Activated CD8-positive, alpha-beta T cell treated with anti-CD3 and anti-CD28 coated beads for 36 hours (primary cell): ENCODE data around the gene MAP2. TPM values are rescaled to one million over a fixed set of nuclear protein-coding genes. Genes with fewer than 3 reads are reported as not detected.
"Not testable (repeated sequence)": the region's sequence is repeated elsewhere in the genome, so short reads cannot be mapped to it uniquely, and the experiment has no call there.

ENCODE experiments used
- ATAC-seq: fragments of 200-7000 bp; cut with Tn5 transposase; one replicate; pipeline ENCODE4 v1.10.0; 2021; ENCODE audit warnings: mild to moderate bottlenecking, moderate library complexity
- CTCF ChIA-PET: fragments of 350-600 bp; sonication (Branson Sonifier 250); formaldehyde crosslinking; loops from one replicate; lab custom pipeline; 2021; ENCODE audit warnings: antibody characterized with exemption; lab: Charles Lee
- POLR2A ChIA-PET: fragments of 350-600 bp; sonication (Branson Sonifier 250); formaldehyde crosslinking; loops from one replicate; lab custom pipeline; 2021; ENCODE audit warnings: antibody characterized with exemption; lab: Charles Lee
- DNase-seq: peaks from one replicate; pipeline ENCODE4 v3.0.0-alpha.2; 2020
- H3K27ac Mint-ChIP-seq: one replicate; pipeline ENCODE4 v1.8.0; 2021; ENCODE audit warnings: mild to moderate bottlenecking, mixed read lengths
- H3K27me3 Mint-ChIP-seq: one replicate; pipeline ENCODE4 v1.8.0; 2021; ENCODE audit warnings: mixed read lengths
- H3K36me3 Mint-ChIP-seq: one replicate; pipeline ENCODE4 v1.8.0; 2021; ENCODE audit warnings: low read depth, mixed read lengths
- H3K4me1 Mint-ChIP-seq: one replicate; pipeline ENCODE4 v1.8.0; 2021; ENCODE audit warnings: low read depth, mixed read lengths
- H3K4me3 Mint-ChIP-seq: one replicate; pipeline ENCODE4 v1.8.0; 2021; ENCODE audit warnings: mild to moderate bottlenecking, moderate library complexity, mixed read lengths
- H3K9me3 Mint-ChIP-seq: one replicate; pipeline ENCODE4 v1.8.0; 2021; ENCODE audit warnings: mixed read lengths
- intact Hi-C: fragments of 100-400 bp; cut with micrococcal nuclease; formaldehyde crosslinking; loops from one replicate; pipeline ENCODE4 v1.10.0; 2022
- total RNA-seq, 2 experiments: library from RNA; stranded (reverse); gene quantifications; one replicate each; pipeline ENCODE4 v1.2.3, GENCODE V29; 2021
- TF ChIP-seq, protein P1 (sequence below): fragments of 200-600 bp; IDR thresholded peaks from one replicate; pipeline ENCODE4 v1.8.0; 2022; ENCODE audit warnings: antibody characterized with exemption, mild to moderate bottlenecking

The MAP2 gene
- total RNA-seq, 2 experiments from 2014 or later = not detected

DNA sequence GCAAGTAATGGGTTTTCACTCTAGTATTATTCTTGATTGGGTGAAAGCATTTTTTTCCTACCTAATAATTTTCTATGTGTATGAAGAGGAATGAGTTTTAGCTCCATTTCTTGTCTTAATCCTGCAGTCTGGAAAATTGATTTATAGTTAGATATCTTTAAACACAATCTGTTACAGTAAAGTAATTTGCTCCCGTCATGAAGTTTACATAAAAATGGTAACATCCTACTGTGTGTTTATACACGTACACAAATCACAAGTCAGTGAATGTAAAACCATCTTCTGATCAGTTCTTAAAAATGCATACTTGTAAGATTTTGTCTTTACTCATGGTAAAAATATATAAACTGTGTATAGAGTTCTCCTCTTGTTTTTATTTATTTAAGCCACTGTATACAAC is 51.1 kb downstream of the MAP2 start:
- CTCF ChIA-PET = no interaction called here
- Mint-ChIP-seq H3K4me1 (no peaks in the 10 kb centered on the region), H3K27me3 (no peaks in the 10 kb centered on the region), H3K36me3 (no peaks in the 10 kb centered on the region), H3K9me3 (no peaks in the 10 kb centered on the region), H3K27ac (no peak overlapping the region), H3K4me3 (no peak overlapping the region)
- TF ChIP-seq, protein P1, sequence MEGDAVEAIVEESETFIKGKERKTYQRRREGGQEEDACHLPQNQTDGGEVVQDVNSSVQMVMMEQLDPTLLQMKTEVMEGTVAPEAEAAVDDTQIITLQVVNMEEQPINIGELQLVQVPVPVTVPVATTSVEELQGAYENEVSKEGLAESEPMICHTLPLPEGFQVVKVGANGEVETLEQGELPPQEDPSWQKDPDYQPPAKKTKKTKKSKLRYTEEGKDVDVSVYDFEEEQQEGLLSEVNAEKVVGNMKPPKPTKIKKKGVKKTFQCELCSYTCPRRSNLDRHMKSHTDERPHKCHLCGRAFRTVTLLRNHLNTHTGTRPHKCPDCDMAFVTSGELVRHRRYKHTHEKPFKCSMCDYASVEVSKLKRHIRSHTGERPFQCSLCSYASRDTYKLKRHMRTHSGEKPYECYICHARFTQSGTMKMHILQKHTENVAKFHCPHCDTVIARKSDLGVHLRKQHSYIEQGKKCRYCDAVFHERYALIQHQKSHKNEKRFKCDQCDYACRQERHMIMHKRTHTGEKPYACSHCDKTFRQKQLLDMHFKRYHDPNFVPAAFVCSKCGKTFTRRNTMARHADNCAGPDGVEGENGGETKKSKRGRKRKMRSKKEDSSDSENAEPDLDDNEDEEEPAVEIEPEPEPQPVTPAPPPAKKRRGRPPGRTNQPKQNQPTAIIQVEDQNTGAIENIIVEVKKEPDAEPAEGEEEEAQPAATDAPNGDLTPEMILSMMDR = no peak
- DNase-seq (no peak), ATAC-seq (no peak)
- intact Hi-C loops = no loop called here
- POLR2A ChIA-PET = no interaction called here

DNA sequence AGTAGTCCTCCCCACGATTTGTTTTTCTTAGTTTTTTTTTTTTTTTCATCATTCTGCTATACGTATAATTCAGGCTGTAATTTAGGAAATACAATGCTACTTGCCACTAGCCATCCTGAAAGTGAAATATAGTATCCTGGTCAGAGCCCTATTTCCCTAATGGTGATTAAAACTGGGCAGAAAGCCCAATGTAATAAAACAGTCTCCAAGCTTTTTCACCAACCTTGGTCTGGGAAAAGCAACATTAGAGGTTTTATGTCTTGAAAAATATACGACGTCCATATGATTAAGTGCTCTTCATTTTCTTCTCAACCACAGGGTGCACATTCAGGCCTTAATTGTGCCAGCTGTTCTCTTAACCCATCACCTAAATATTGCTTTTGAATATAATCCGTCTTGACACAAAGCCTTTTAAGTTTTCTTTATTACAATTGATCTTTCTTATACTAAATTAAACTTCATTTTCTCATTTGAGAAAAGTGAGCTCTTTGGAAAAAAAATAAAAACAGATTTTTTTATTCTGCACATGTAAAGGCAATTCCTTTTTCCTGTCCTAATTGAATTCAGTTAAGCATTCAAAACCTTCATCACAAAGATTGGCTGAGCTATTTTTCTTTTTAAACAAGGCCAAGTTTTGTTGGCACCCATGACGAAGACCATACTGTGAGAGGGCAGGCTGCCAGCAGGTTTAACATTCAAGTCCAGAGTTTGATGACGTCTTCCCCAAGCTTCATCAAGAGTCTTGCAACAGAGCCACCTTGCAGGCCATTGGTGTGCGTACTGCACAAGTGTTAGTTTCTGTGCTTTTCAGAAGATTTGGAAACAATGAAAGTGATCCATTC is 52.7 kb downstream of the MAP2 start:
- TF ChIP-seq, protein P1 = no peak
- POLR2A ChIA-PET = no interaction called here
- Mint-ChIP-seq H3K4me3 (no peak overlapping the region), H3K27ac (no peak overlapping the region), H3K9me3 (no peaks in the 10 kb centered on the region), H3K4me1 (no peaks in the 10 kb centered on the region), H3K36me3 (no peaks in the 10 kb centered on the region), H3K27me3 (no peaks in the 10 kb centered on the region)
- CTCF ChIA-PET = no interaction called here
- intact Hi-C loops = no loop called here
- no peak for ATAC-seq
- DNase-seq = no peak

DNA sequence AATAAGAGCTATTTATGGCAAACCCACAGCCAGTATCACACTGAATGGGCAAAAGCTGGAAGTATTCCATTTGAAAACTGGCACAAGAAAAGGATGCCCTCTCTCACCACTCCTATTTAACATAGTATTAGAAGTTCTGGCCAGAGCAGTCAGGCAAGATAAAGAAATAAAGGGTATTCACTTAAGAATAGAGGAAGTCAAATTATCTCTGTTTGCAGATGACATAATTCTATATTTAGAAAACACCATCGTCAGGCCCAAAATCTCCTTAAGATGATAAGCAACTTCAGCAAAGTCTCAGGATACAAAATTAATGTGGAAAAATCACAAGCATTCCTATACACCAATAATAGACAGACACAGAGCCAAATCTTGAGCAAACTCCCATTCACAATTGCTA is 68.4 kb downstream of the MAP2 start:
- H3K4me3 Mint-ChIP-seq, H3K27me3 Mint-ChIP-seq, CTCF ChIA-PET, ATAC-seq, intact Hi-C loops, DNase-seq, H3K27ac Mint-ChIP-seq, H3K4me1 Mint-ChIP-seq, POLR2A ChIA-PET, H3K36me3 Mint-ChIP-seq: not testable (repeated sequence)
- H3K9me3 Mint-ChIP-seq = peaks cover 18% of the 10 kb centered on the region

DNA sequence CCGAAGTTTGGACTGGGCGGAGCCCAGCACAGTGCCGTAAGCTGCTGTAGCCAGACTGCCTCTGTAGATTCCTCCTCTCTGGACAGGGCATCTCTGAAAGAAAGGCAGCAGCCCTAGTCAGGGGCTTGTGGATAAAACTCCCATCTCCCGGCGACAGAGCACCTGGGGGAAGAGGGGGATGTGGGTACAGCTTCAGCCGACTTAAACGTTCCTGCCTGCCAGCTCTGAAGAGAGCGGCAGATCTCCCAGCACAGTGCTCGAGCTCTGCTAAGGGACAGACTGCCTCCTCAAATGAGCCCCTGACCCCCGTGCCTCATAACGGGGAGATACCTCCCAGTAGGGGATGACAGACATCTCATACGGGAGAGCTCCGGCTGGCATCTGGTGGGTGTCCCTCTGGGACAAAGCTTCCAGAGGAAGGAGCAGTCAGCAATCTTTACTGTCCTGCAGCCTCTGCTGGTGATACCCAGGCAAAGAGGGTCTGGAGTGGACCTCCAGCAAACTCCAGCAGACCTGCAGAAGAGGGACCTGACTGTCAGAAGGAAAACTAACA is 71.3 kb downstream of the MAP2 start:
- POLR2A ChIA-PET = interaction anchor here (0.6 kb wide), 1 partner anchor 9 kb away, joined by 6 read pairs; no protein-coding TSS in a partner anchor
- intact Hi-C loops, CTCF ChIA-PET, H3K27ac Mint-ChIP-seq, H3K4me1 Mint-ChIP-seq, H3K4me3 Mint-ChIP-seq, ATAC-seq, H3K36me3 Mint-ChIP-seq, H3K27me3 Mint-ChIP-seq, DNase-seq: not testable (repeated sequence)
- peaks cover 18% of the 10 kb centered on the region for H3K9me3 Mint-ChIP-seq

GRCh38 chr2:209495855-209496585 is 72.2 kb downstream of the MAP2 start:
- DNase-seq = no peak
- H3K9me3 Mint-ChIP-seq = peaks cover 13% of the 10 kb centered on the region
- no peaks in the 10 kb centered on the region for H3K36me3 Mint-ChIP-seq
- H3K27ac Mint-ChIP-seq = no peak overlapping the region
- CTCF ChIA-PET = no interaction called here
- no peak for ATAC-seq
- POLR2A ChIA-PET = no interaction called here
- no peak overlapping the region for H3K4me3 Mint-ChIP-seq
- no peaks in the 10 kb centered on the region for H3K27me3 Mint-ChIP-seq
- no peaks in the 10 kb centered on the region for H3K4me1 Mint-ChIP-seq
- intact Hi-C loops = no loop called here
- TF ChIP-seq, protein P1 = no peak
